ENCODE measurements around the gene ZCCHC24. TPM values are rescaled to one million over a fixed set of nuclear protein-coding genes. Genes with fewer than 3 reads are reported as not detected.
"Not testable (repeated sequence)": the region's sequence is repeated elsewhere in the genome, so short reads cannot be mapped to it uniquely, and the experiment has no call there.

ZCCHC24 gene
- total RNA-seq, 4 donors from 2014 or later = 47.1 to 73.6 (median 55.5) TPM

DNA sequence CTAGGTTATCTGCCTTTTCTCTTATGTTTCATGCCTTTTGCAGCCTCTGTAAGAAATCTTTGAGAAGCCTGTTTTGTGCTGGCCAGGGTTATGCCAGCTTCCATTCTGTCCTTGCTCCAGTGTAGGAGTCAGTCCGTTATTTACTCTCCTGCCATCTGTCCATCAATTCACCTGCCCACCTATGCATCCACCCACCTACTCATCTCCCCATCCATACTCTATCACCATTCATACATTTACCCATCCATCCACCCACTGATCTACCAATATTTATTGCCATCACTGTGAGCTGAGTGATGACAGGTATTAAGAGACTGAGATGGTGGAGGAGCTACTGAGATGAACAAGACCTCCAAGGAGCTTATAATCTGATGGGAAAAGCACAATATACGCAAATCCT is 110.9 kb downstream of the ZCCHC24 start:
- ATAC-seq (ENCODE audit: low FRiP score) = no peak
- TF ChIP-seq, protein P1, sequence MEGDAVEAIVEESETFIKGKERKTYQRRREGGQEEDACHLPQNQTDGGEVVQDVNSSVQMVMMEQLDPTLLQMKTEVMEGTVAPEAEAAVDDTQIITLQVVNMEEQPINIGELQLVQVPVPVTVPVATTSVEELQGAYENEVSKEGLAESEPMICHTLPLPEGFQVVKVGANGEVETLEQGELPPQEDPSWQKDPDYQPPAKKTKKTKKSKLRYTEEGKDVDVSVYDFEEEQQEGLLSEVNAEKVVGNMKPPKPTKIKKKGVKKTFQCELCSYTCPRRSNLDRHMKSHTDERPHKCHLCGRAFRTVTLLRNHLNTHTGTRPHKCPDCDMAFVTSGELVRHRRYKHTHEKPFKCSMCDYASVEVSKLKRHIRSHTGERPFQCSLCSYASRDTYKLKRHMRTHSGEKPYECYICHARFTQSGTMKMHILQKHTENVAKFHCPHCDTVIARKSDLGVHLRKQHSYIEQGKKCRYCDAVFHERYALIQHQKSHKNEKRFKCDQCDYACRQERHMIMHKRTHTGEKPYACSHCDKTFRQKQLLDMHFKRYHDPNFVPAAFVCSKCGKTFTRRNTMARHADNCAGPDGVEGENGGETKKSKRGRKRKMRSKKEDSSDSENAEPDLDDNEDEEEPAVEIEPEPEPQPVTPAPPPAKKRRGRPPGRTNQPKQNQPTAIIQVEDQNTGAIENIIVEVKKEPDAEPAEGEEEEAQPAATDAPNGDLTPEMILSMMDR (IDR thresholded peaks at IDR 0.05) = no peak
- DNase-seq (ENCODE audit: low spot score) = no peak

DNA sequence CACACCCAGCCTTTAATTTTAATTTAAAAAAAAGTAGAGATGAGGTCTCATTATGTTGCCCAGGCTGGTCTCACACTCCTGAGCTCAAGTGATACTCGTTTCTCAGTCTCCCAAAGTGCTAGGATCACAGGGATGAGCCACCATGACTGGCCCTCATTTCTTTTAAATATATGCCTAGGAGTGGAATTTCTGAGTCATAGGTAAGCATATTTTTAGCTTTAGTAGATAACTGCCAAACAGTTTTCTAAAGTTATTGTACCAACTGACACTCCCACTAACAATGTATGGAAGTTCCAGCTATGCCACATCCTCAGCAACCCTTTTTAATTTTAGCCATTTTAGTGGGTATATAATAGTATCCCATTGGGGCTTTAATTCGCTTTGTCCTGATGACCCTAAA is 111.9 kb downstream of the ZCCHC24 start:
- no peak for DNase-seq (ENCODE audit: low spot score)
- TF ChIP-seq, protein P1 (IDR thresholded peaks at IDR 0.05) = no peak
- no peak for ATAC-seq (ENCODE audit: low FRiP score)

DNA sequence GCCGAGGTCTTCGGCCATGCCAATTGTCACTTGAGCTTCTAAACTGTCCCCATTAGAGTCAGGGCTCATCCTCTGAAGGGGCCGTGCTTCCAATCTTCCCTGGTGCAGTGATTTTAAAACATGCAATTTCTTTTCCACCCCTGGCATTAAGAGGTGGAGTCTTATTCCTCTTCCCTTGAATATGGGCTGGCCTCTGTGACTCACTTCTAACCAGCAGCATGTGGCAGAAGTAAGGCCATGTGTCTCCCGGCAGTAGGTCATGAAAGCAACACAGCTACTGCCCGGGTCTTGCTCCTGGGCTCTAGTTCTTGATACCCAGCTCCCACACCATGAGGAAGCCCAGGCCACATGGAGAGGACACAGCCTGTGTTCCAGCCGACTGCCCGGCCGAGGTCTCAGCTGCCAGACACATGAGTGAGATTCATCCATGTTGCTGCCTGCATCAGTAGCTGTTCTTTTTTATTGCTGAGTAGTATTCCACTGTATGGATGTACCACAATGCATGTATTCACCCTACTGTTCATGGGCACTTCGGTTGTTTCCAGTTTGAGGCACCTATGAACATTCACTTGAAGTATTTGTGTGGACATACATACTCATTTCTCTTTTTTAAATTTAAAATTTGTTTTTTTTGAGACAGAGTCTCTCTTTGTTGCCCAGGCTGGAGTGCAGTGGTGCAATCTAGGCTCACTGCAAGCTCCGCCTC is 112.7 kb downstream of the ZCCHC24 start:
- ATAC-seq (ENCODE audit: low FRiP score); DNase-seq (ENCODE audit: low spot score): not testable (repeated sequence)

Other genes with a start within 250 kb of the ZCCHC24 start
- gene PPIF, start 98.2 kb downstream of the ZCCHC24 start, total RNA-seq = 100 to 1,000 TPM in 2 of 4 donors, 10 to 100 TPM in 2; 34.2 to 141 (median 94.5) TPM
- under 1 TPM in 3 of 4 donors, not detected in 1; 0.19 to 0.24 (median 0.19) TPM for gene EIF5AL1, start 66.9 kb upstream of the ZCCHC24 start, total RNA-seq
- gene SFTPA2, start 114.8 kb upstream of the ZCCHC24 start, total RNA-seq = under 1 TPM in 1 of 4 donors, not detected in 3; 0.25 TPM
- not detected for gene SFTPA1, start 165.3 kb upstream of the ZCCHC24 start, total RNA-seq

Data from omental fat pad (tissue), 4 donors.